Activated CD8-positive, alpha-beta memory T cell treated with anti-CD3 and anti-CD28 coated beads for 24 hours (primary cell): ENCODE measurements around the gene CCDC175.

ENCODE experiments used
- DNase-seq: peaks from one replicate; pipeline ENCODE4 v3.0.0-alpha.2; 2020

CCDC175 gene

DNA sequence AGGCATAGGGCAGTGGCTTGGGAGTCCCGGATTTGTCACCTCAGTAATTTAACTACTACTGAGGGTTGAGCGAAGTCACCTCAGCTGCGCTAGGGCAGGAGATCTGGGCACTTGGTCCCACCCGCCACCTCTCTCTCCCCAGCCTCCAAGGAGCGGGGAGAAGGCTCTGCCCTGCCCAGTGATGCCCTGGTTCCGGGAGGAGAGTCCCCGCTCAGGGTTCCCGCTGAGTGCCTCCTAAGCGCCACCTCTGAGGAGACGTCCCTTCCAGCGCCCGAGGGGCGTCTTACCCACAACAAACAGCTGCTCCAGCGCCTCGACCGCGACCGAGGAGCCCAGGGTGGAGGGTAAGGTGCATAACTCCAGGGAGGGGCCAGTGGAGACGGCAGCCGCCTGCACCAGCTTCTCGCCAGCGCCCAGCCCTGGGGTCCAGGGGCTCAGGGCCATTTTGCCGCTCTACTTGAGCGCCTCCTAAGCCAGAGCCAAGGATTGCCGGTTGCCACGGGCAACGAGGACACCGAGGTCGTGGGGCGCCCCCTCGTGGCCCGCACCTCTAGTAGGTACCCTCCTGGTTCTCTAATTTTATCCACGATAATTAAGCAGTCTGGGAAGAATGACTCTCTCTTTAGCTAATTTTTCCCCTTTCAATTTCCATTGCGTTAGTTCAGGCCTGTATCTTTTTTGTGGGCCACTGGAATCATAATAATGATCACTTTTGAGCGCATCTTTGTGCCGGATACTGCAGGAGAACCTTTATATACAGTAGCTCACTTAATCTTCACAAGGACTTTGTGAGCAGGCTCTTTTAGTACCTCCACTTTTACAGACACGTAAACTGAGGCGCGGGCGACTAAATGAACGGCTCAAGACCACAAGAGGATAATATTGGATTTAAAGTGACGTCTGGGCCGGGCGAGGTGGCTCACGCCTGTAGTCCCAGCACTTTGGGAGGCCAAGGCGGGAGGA lies at the start of gene CCDC175:
TSS of gene CCDC175 (minus strand) at position 481 of the 963 bp plus-strand sequence. CDS start at position 444, 37 bp downstream.
- peak; percentile 90 for DNase-seq

DNA sequence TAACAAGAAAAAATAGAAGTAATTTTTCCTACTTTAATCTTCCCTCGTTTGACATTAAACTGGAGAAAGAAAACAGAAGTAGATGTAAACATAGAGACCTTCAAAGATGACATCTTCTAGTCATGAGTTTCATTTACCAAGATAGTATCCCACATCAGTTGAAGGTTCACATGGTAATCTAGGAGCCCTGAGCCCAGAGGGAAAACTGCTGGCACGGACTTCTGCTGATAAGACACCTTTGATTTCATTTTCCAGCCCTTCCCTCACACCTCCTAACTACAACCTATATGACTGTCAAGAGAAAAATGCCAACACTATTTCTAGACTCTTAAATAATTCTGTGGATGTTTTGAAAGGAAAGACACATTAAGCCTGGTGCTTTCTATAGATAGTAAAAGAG lies 46.0 kb upstream of the CCDC175 start:
- DNase-seq = no peak

DNA sequence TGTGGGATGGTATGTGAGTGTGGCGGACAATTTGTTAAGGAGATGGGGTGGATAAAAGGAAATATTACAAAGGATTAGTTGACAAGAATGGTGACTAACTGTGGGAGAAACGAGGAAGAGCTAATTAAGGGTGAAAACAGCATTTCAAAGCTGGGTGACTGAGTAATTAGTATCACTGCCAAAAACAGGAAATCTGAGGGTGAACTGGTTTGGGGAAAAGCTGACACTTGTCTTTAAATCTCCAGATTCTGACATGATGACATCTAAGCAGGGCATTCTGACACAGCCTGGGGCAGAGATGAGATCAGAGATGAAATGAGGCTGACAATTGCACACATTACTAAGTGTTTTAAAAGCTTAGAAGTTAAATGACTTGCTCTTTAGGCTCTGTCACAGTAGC lies 42.4 kb upstream of the CCDC175 start:
- no peak for DNase-seq

DNA sequence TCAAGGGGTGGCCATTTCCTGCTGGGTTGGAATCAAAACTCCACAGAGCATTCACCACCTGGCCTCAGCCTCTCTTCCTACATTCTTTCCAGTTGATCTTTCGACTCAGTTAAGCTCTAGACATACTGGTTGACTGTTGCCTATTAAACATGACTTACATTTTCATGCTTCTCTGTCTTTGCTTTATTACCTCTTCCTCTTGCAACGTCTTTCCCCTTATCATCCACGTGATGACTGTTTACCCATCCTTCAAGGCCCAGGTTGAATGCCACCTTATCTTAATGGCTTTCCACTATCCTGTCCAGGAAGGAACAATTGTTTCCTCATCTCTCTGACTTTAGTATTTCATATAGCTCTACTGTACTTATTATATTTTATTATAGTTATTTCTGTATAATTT lies 24.4 kb upstream of the CCDC175 start:
- no peak for DNase-seq

DNA sequence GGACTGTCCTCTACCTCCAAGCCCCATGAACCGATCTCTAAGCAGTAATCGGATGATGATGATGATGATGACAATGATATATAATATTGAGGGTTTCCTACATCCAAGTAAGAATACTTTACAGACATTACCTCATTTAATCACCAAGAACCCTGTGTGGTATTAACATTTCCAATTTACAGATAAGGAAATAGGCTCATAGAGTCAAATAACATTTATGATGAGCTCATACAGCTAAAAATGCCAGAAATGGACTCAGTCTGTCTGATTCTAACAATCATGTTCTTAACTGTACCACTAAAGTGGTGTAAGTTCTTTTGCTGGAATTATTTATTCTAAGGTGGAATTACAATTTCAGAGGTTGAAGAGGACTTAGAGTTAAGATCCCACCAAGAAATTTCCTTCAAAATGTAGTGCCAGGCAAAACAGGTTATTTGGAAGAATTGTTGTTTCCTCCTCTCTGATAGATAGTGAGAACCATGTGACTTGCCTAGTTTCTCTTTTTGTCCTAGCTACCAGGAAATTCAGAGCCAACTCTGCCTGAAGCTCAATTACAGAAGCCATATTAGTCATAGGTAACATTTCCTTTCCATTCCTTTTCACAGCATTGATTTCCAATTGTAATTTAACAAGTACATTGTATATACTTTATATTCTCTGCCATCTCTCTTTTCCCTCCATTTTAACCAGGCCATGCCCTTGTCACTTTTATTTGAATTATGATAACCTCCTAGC lies 23.8 kb upstream of the CCDC175 start:
- no peak for DNase-seq

DNA sequence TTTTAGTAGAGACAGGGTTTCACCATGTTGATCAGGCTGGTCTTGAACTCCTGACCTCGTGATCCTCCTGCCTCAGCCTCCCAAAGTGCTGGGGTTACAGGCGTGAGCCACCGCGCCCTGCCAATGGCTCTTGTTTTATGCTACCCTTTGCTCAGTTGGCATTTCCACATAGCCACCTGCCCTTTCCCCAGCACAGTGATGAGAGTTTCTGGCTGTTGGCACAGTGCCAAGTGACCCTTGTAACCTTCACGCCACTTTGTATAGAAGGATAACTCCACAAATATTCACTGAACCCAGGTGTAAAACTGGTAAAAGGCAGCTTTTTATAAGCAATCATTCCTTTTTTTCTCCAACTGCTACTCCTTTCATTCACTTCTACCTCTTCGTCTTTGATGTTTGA lies 18.5 kb upstream of the CCDC175 start:
- DNase-seq = no peak

DNA sequence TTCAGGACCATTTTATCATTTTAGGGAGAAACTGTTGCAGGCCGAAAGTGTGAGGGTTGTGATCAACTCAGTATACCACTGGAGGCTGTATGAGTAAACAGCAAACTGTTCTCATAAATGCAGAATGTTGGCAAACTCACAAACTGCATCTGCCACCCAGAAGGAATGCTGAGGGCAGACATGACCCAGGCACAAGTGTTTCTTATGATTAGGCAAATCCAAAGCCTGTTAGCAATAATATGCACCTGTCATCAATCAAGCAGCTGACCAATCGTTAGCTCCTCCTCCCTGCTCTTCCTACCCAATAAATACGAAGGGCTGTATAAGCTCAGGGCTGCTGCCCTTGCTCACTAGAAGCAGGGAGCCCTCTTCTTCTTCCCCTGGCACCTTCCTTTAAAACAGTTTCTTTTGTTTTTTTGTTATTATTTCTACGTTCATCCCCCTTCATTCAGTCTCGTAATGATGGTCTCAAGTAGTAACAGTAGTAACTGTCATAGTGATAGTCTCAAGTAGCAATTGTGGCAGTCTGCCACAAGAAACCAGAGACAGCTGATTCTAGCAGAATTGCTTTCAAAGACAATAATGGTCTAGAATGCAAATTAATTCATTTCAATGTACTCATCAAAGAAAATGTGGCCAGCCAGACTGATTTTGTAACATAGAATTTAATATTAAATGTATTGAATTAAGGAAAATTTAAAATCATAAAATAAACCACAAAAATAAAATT lies 15.2 kb upstream of the CCDC175 start:
- DNase-seq = no peak

DNA sequence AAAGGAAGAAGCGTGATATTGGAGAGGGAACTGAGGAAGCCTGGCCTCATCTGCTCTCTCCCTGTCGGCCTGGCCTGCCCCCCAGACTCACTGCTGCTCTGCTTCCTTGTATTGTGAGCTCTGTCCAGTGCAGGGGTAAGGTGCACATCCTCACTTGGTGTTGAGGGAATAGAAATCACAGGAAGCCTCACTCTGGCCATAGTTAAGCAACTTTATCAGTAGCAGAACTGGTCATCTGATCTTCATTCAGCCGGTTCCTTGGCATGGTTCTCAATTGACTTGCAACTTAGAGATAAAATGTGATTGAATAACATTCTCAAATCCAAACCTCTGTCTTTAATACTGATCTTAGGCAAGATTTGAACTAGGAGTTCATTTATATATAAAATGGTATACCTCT lies 11.5 kb upstream of the CCDC175 start:
- no peak for DNase-seq

DNA sequence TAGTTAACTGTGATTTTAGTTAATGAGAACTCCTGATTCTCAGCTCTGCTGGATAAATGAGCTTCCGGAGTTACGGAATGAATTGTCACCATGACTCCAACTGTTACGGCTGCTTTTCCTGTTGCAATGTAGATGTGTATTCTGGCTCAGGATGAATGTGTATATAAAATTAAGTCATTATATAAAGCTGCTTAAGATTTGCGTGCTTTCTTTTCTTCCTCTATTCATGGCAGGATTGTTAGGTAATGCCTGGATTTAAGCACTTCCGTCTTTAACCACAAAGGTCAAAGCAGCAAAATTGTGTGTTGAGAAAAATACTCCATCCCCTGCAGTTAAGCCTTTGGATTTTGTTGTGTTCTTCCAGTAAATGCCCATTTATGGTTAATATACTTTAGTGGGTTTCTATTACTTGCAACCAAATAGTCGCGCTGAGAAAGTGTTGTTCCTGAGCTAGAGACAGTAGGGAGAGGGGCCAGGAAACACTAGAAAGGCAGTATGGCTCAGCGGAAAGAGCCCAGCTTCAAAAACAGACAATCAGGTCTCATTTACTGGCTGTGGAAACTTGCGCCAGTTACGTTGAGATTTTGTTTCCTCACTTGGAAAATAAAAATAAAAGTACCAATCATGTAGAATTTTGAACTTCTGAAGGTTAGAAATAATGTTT lies 9.4 kb upstream of the CCDC175 start:
- no peak for DNase-seq

DNA sequence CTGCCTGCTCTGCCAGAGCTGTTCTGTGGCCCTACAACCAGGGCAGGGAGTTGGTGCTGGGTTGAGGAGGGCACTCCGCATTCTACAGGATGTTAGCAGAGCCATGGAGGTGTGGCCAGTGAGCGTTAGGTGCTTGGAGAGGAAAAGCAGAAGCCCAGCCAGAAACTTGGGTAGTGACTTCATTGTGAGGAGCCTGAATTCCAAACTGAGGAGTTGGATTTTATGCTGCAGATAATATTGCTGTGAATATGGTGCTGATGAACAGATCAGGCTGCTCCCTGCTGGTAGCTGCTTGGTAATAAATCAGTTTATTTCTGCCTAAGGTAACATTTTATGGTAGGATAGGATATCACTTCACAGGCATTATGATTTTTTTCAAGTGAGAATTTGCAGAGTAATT lies 7.1 kb upstream of the CCDC175 start:
- no peak for DNase-seq

DNA sequence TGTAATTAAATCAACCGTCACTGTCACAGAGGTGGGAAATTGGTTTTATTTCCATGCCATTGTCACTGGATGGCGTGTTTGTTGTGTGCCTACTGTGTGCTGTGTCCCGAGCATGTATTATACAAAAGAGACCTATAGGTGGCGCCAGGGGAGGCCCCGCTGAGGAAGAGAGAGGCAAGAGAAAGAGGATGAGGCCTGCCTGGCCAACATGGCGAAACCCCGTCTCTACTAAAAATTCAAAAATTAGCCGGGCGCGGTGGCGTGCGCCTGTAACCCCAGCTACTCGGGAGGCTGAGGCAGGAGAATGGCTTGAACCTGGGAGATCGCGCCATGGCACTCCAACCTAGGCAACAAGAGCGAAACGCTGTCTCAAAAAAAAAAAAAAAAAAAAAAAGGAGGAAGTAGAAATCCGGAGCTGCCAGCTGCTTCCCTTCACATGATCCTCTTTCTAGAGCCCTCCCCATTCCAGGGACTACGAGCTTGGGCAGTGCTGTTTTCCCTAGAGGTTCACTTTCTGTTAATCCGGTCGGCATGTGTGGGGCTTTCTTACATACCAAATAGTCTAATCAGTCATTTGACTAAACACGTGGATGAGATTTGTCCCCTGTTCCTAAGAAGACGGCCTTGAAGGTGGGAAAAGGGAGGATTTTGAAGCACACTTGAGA lies 6.4 kb upstream of the CCDC175 start:
- no peak for DNase-seq

DNA sequence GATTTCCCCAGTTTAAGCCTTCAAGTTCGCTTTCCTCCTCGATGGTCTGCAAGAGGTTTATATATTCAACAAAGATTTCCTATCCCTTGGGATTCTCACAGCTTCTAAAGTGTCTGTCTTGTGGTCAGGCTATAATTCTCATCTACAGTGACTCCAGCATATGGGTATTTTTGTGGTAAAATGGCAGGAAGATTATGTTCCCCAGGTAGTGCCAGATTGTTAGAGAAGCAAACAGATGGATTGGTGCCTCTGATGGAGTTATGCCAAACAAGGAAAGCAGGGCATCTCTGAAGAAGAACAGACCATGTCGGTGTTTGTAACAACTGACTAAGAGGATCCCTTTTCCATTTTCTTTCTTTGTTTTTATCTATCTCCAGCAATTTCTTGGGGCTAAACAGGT lies 5.5 kb upstream of the CCDC175 start:
- DNase-seq = no peak

DNA sequence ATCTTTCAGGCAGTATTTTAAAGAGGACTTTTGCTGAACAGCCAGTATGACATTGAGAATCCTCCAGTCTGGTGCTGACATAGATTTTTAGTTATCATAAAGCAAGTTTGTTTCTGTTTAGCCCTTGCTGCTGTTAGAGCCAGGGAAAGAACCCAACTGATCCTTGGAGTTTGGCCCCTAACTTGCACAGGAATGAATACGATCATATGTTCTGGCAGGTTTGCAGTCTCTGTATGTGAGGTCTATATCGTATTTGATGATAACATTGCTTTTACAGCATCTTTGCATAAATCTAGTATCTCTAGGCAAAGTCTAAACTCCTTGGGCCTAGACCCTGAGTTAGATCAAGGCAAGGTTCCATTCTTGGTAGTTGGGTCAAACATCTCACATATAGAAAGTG lies 4.3 kb upstream of the CCDC175 start:
- DNase-seq = no peak

DNA sequence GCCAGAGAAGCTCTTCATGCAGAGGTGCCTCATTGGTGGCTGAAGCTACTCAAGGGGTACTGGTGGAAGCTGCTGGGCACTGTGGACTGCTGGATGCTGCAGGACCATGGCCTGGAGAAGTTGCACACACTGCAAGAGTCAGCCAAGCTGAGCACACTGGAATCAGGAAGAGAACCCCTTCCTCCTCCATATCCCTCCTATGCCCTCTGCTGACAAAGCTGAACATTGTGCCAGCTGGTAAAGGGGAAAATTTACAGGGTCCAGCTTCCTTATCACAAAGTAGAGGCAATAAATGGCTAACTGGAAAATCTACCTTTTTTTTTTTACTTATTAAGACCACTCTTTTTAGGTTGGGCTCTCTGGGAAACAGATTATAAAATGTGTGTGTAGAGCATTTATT lies 6.5 kb downstream of the CCDC175 start:
- DNase-seq = no peak

DNA sequence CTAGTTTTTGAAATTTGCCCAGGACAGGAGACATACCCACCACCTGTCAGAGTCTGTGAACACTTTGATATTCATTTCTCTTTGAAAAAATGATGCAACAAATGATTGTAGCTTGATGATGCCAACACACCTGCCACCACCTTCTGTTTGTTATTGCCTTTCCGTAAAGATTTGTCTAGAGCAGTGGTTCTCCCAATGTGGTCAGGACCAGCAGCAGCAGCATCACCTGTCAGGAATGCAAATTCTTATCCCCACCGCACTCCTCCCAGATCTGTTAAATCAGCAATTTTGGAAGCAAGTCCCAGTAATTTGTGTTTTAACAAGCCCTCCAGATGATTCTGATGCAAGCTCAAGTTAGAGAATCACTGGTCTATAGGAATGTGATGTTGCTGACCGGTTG lies 9.9 kb downstream of the CCDC175 start:
- DNase-seq = no peak

DNA sequence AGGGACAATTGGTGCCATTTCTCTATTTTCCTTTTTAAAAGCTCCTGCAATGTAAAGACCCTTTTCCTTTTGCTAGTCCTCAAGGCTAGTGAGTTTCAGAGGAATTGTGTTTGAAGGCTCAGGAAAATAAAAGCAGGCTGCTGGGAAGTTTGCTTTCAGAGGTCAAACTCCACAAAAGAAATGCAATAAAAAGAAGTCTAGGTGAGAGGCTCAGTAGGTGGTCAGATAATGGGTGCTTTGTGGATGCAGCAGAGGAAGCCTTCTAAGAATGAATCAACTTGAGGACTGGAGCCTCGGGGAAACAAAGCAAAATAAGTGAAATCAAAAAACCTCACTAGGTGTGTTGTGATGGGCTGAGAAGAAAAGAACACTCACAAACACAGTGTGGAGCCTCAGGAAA lies 10.3 kb downstream of the CCDC175 start:
- no peak for DNase-seq

DNA sequence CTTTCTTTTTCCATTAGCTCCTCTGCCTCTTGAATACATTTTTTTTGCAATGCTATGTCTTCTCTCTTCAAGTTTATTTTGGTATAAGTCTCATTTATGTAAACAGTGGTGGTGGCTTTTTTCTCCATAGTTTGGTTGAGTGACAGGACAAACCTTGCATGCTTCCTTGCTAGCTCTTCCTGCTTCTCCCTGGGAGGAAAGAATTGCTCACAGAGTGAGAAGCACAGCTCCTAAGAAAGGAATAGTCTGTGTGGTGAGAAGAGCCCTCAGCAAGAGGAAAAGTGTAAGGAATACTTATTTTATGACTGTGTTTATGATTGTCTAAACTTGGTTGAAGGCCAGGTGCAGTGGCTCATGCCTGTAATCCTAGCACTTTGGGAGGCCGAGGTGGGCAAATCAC lies 11.5 kb downstream of the CCDC175 start:
- no peak for DNase-seq

DNA sequence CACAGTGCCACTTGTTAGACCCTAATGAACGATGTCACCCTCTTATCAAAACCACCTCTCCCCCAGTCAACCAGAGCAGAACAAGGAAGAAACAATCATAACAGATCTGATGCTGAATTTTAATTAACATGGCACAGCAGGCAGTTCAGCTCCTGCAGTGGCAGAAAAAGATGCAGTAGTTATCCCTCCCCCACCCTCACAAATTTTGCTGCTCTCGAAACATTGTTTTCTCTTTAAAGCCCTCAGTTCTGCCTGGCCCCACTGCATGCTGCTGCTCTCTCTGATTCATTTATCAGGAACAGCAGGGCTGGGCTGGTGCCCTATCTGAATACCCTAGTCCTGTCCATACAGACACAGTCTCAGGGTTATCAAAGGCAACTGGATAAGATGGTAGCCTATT lies 12.2 kb downstream of the CCDC175 start:
- no peak for DNase-seq

DNA sequence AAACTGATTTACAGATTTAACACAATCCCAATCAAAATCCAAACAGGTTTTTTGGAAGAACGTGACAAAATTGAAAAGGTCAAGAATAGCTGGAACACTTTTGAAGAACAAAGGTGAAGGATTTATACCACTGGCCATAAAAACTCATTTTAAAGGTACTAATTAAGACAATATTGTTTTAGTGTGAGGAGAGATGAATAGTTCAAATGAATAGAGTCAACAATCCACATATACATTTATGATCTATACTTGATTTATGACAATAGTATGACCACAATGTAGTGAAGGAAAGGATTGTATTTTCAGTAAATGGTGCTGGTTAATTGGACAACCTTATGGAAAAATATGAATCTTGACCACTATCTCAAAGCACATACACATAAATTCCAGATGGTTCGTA lies 29.3 kb downstream of the CCDC175 start:
- DNase-seq = no peak

DNA sequence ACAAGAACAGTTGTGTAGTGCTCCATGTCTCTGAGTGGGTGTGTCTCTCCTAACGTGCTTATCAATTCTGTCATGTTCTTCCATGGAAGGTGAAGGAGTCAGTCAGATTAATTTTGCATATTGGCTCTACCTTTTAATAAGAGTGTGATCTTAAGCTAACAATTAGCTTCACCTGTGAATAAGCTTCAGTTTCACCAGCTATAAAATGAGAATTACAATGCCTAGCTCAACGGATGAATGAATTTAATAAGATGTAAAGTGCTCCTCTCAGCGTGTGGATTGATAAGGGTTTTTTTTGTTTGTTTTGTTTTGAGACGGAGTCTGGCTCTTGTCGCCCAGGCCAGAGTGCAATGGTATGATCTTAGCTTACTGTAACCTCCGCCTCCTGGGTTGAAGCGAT lies 32.7 kb downstream of the CCDC175 start:
- no peak for DNase-seq

DNA sequence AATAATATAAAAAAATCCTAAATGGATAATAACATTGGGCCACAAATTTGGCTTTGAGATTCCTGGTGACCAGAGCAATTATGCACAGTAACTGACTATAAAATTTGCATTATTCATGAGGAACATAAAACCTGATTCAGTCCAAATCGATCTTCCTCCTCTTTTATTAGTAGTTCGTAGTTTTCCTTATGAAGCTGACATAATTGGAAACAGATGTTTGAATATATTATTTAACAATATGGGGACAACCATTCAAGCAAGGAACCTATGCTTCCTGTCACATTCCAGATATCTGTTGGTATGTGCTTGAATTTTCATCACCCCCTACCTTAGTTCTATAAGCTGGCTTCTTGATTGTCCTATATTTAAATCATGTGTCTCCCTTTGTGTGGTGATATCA lies 34.9 kb downstream of the CCDC175 start:
- no peak for DNase-seq

DNA sequence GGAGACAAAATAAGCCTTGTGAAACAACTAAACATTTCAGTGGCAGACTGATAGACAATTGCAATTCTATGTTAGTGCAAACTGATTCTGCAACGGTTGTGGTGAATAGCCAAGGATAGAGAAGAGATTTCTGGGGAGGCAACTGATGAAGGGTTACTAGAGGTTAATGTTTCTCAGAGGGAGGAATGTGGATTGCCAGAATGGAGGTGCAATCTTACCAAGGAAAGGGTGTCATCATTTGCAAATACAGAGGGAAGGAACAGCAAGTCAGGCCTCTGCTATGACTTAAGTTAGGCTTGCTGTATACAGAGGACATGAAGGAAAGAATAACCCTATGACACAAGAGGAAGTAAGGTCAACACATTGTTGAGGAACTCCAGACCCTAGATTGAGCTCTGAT lies 35.8 kb downstream of the CCDC175 start:
- DNase-seq = no peak
